Measurements from ENCODE around the gene UNC79. TPM values are rescaled to one million over a fixed set of nuclear protein-coding genes. Genes with fewer than 3 reads are reported as not detected.

UNC79 gene
- total and polyA plus RNA-seq, 9 donors: 0.04 to 1.1 (median 0.15) TPM

DNA sequence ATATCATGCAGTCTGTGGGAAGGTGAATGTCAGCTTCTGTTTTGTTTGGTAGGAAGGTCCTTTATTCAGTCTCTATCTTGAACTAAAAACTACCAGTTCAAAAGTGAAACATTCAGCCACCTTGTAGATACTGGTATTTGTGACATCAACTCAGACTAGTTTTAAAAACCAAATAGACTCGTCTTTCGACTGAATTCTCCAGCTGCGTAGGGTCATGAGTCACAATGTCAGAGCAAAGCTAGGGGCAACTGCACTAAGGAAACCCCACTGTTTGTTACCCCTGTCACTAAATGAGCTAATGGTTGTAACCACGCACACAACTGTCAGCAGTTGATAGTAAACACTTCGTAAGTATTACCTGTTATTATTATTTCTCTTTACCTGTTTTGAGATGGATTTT, 212.9 kb downstream of the UNC79 start:
- DNase-seq: no peak
- Histone ChIP-seq H3K9me3 (no peaks in the 10 kb centered on the region), H3K4me1 (ENCODE audit: insufficient read depth) (no peaks in the 10 kb centered on the region), H3K27me3 (no peaks in the 10 kb centered on the region), H3K27ac (no peak overlapping the region), H3K4me3 (no peak overlapping the region), H3K36me3 (no peaks in the 10 kb centered on the region)
- intact Hi-C loops (cut with DNase I): no loop called here
- WGBS, 3 donors: 87 to 90% (median 89%) methylated on average over 5 of the region's 5 CpGs
- TF ChIP-seq, protein P1, sequence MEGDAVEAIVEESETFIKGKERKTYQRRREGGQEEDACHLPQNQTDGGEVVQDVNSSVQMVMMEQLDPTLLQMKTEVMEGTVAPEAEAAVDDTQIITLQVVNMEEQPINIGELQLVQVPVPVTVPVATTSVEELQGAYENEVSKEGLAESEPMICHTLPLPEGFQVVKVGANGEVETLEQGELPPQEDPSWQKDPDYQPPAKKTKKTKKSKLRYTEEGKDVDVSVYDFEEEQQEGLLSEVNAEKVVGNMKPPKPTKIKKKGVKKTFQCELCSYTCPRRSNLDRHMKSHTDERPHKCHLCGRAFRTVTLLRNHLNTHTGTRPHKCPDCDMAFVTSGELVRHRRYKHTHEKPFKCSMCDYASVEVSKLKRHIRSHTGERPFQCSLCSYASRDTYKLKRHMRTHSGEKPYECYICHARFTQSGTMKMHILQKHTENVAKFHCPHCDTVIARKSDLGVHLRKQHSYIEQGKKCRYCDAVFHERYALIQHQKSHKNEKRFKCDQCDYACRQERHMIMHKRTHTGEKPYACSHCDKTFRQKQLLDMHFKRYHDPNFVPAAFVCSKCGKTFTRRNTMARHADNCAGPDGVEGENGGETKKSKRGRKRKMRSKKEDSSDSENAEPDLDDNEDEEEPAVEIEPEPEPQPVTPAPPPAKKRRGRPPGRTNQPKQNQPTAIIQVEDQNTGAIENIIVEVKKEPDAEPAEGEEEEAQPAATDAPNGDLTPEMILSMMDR (IDR thresholded peaks at IDR 0.05): no peak

DNA sequence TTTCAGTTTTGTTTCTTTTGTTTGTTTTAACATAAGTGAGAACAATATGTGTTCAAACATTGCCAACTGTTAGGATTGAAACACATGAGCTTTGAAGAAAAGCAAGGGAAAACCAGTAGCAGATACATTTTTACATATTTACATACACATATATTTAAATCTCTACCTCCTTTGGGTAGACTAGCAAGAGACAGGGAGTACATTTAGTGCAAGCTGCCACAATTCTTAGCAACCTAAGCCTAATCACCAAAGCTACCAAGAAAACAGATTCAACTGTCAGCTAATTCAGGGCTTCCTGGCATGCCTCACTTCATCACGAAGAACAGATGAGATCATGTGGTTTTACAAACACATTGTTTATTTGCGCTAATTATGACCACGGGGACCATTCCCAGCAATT, 214.5 kb downstream of the UNC79 start:
- no peaks in the 10 kb centered on the region for H3K27me3 ChIP-seq
- intact Hi-C loops (cut with DNase I): no loop called here

DNA sequence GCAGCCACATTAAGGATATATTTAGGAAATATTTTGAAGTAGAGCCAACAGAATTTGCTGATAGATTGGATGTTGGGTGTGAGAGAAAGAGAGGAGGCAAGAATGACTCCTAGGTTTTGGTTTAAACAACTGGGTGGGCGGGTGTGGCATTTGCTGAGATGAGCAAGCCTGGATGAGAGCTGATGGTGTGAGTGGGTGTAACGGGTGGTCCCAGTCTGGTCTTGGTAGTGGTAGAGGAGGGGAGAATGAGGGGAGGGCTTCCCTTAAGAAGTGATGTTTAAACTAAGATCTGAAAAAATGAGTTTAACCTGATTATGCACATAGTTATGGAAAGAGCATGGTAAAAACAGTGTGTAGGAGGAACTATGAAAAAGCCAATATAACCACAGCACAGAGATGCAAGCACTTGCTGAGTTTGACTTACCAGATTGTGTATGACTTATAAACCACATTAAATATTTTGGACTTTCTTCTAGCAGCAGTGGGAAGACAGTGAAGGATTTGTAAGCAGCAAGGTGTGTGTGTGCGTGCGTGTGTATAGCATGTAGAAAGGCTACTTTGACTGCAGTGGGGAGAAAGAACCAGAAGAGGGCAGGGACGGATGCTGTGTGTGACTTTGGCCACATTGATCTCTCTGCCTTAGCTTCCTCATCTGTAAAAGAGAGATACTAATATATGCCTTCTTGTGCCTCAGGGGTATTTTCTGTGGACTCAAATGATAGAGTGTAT, 217.9 kb downstream of the UNC79 start:
- TF ChIP-seq, protein P1 (IDR thresholded peaks at IDR 0.05): no peak
- TF ChIP-seq EP300 (IDR thresholded peaks at IDR 0.05) (no peak), POLR2A (IDR thresholded peaks at IDR 0.05) (no peak)
- Histone ChIP-seq H3K9me3 (no peaks in the 10 kb centered on the region), H3K36me3 (no peaks in the 10 kb centered on the region), H3K4me1 (ENCODE audit: insufficient read depth) (no peaks in the 10 kb centered on the region), H3K4me3 (no peak overlapping the region), H3K27ac (no peak overlapping the region), H3K27me3 (no peaks in the 10 kb centered on the region)
- no peak for DNase-seq
- intact Hi-C loops (cut with DNase I): no loop called here
- WGBS, 3 donors: 60 to 66% (median 63%) methylated on average over 5 of the region's 5 CpGs

More for the DNA sequence above, 214.5 kb downstream of the UNC79 start:
- Histone ChIP-seq H3K9me3 (no peaks in the 10 kb centered on the region), H3K4me1 (ENCODE audit: insufficient read depth) (no peaks in the 10 kb centered on the region), H3K27ac (no peak overlapping the region), H3K4me3 (no peak overlapping the region), H3K36me3 (no peaks in the 10 kb centered on the region)
- WGBS, 3 donors: 64 to 71% (median 64%) methylated on average over 3 of the region's 3 CpGs
- DNase-seq: no peak
- TF ChIP-seq EP300 (IDR thresholded peaks at IDR 0.05) (no peak), POLR2A (IDR thresholded peaks at IDR 0.05) (no peak)
- TF ChIP-seq, protein P1 (IDR thresholded peaks at IDR 0.05): no peak

DNA sequence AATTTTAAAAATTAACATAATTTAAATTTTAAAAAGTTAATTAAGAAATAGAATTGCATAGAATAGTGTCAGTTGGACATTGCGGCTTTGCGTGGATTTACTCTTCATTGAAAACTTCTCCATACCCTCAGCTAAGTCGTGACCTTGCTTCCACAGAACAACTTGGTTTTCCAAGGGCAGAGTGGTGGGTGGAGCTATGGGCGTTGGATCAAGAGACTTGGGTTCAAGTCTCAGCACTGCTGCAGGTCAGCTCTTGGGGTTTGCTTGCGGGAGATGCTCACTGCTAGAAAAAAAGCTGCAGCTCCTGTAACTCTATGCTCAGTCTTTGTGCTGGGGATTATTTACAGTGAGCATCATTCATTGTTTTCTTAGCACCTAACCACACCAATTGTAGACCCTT, 223.9 kb downstream of the UNC79 start:
- Histone ChIP-seq H3K27me3 (no peaks in the 10 kb centered on the region), H3K27ac (no peak overlapping the region), H3K4me1 (ENCODE audit: insufficient read depth) (no peaks in the 10 kb centered on the region), H3K4me3 (no peak overlapping the region), H3K36me3 (no peaks in the 10 kb centered on the region), H3K9me3 (no peaks in the 10 kb centered on the region)
- 79 to 83% (median 80%) methylated on average over 5 of the region's 5 CpGs for WGBS, 3 donors
- no peak for DNase-seq
- TF ChIP-seq POLR2A (IDR thresholded peaks at IDR 0.05): no peak
- TF ChIP-seq, protein P1 (IDR thresholded peaks at IDR 0.05): no peak
- TF ChIP-seq EP300 (IDR thresholded peaks at IDR 0.05): no peak
- intact Hi-C loops (cut with DNase I): loop anchor here in 2 of 4 donors (5.0 to 10.0 kb wide), 3 partner anchors 130 to 248 kb away; partner anchors contain the start of gene PRIMA1 (in 1 of the 2)

All from ovary (tissue), 9 donors.